HEK293 (cell line): ENCODE measurements around the gene SLC3A2.

Experiments used
- MEIS1 ChIP-seq: sonication (generic); formaldehyde crosslinking; IDR thresholded peaks from 2 replicates; pipeline ENCODE4 v1.8.1; 2022; ENCODE audit warnings: missing genetic modification reagents, mild to moderate bottlenecking, borderline replicate concordance
- REPIN1 ChIP-seq: fragments of 450-650 bp; formaldehyde crosslinking; IDR thresholded peaks from 2 replicates; pipeline ENCODE4 v1.5.1; 2017; ENCODE audit warnings: missing biosample characterization, missing genetic modification characterization, low read depth
- TRIM28 ChIP-seq: IDR thresholded peaks from 2 replicates; pipeline ENCODE4 v1.6.1; 2011; ENCODE audit warnings: low read length, control low read depth, borderline replicate concordance
- ZFP41 ChIP-seq: fragments of 450-650 bp; formaldehyde crosslinking; IDR thresholded peaks from 2 replicates; pipeline ENCODE4 v1.5.1; 2016; ENCODE audit warnings: missing biosample characterization, missing genetic modification characterization, borderline replicate concordance
- ZFP69B ChIP-seq: fragments of 450-650 bp; formaldehyde crosslinking; IDR thresholded peaks from 2 replicates; pipeline ENCODE4 v1.5.1; 2016; ENCODE audit warnings: missing biosample characterization, missing genetic modification characterization
- ZNF704 ChIP-seq: fragments of 450-650 bp; formaldehyde crosslinking; IDR thresholded peaks from 2 replicates; pipeline ENCODE4 v1.5.1; 2016; ENCODE audit warnings: missing biosample characterization, missing genetic modification characterization
- TF ChIP-seq, protein P1 (sequence below): fragments of 450-650 bp; formaldehyde crosslinking; IDR thresholded peaks from 2 replicates; pipeline ENCODE4 v1.5.1; 2016; ENCODE audit warnings: missing biosample characterization, missing genetic modification characterization
- TF ChIP-seq, protein P2 (sequence below): fragments of 450-650 bp; formaldehyde crosslinking; IDR thresholded peaks from 2 replicates; pipeline ENCODE4 v1.5.1; 2016; ENCODE audit warnings: missing biosample characterization, missing genetic modification characterization, low read depth

DNA sequence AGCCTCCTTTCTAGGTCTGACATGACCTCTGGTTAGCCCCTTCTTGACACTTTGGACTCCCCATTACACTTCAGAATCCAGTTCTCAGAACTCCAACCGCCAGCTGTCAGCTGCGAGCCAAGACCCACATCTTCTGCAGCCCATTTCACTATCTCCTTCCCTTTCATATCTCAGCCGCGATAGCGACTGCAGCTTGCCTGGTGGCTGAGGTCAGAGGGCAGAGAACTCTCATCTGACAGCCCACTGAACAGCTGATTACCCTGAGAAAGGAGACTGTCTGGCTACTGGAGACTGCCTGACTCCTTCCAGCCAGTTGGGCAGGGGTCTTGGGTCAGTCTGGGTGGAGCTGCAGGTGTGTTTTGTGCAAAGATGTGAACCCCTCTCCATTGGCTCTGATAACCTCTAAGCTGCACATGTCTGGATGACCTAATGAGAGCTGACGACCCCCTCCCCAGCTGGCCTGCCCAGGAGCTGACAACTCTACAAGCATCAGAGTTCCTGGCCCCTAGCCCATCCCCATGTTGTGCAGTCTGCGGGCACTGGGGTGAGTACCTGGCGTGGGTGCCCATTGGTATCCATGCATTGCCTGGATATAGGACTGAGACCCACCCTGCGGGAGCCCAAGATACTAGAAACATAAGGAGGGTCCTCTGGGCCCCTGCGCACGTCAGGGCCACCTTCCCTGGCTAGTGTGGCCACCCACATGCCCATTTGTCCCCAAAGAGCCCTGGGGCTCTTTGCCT, 39.4 kb downstream of the SLC3A2 start:
- no peak for TF ChIP-seq ZFP69B (tag by site-specific recombination)
- TF ChIP-seq, protein P1, sequence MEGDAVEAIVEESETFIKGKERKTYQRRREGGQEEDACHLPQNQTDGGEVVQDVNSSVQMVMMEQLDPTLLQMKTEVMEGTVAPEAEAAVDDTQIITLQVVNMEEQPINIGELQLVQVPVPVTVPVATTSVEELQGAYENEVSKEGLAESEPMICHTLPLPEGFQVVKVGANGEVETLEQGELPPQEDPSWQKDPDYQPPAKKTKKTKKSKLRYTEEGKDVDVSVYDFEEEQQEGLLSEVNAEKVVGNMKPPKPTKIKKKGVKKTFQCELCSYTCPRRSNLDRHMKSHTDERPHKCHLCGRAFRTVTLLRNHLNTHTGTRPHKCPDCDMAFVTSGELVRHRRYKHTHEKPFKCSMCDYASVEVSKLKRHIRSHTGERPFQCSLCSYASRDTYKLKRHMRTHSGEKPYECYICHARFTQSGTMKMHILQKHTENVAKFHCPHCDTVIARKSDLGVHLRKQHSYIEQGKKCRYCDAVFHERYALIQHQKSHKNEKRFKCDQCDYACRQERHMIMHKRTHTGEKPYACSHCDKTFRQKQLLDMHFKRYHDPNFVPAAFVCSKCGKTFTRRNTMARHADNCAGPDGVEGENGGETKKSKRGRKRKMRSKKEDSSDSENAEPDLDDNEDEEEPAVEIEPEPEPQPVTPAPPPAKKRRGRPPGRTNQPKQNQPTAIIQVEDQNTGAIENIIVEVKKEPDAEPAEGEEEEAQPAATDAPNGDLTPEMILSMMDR (tag by site-specific recombination), result no peak
- TF ChIP-seq, protein P2, sequence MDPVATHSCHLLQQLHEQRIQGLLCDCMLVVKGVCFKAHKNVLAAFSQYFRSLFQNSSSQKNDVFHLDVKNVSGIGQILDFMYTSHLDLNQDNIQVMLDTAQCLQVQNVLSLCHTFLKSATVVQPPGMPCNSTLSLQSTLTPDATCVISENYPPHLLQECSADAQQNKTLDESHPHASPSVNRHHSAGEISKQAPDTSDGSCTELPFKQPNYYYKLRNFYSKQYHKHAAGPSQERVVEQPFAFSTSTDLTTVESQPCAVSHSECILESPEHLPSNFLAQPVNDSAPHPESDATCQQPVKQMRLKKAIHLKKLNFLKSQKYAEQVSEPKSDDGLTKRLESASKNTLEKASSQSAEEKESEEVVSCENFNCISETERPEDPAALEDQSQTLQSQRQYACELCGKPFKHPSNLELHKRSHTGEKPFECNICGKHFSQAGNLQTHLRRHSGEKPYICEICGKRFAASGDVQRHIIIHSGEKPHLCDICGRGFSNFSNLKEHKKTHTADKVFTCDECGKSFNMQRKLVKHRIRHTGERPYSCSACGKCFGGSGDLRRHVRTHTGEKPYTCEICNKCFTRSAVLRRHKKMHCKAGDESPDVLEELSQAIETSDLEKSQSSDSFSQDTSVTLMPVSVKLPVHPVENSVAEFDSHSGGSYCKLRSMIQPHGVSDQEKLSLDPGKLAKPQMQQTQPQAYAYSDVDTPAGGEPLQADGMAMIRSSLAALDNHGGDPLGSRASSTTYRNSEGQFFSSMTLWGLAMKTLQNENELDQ, result no peak
- TF ChIP-seq REPIN1 (tag by site-specific recombination), result no peak
- TF ChIP-seq ZFP41 (tag by site-specific recombination), result no peak
- no peak for TF ChIP-seq TRIM28
- TF ChIP-seq MEIS1 (CRISPR knock-in tag), result no peak
- TF ChIP-seq ZNF704 (tag by site-specific recombination), result no peak
